ENCODE data around the gene THOC1. TPM values are rescaled to one million over a fixed set of nuclear protein-coding genes. Genes with fewer than 3 reads are reported as not detected.
A peak's percentile ranks its signal among the peaks of the same experiment; 100 is the strongest.

Gene THOC1
- polyA plus RNA-seq, 1 of the 3 experiments (the other 2 are of a cell fraction): 12.3 TPM

DNA sequence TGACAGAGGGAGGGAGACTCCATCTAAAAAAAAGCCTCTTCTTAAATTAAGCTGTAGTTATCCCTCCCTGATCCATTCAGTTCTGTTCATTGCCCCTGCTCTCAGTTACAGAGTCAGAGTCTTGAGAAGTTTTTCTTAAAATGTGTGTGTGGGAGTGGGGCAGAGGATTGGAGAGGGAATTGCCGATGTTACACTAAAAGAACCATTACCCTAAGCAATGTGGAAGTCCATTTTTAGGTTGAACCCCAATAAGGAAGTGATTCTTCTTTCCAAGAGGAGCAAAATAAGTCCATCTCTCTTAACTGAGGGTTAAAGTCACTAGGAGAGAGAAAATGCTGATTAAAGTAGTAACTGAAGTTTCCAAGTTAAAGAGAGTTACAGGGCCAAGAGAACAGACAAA is 21.2 kb upstream of the THOC1 start (continued):
- TF ChIP-seq, protein P1, sequence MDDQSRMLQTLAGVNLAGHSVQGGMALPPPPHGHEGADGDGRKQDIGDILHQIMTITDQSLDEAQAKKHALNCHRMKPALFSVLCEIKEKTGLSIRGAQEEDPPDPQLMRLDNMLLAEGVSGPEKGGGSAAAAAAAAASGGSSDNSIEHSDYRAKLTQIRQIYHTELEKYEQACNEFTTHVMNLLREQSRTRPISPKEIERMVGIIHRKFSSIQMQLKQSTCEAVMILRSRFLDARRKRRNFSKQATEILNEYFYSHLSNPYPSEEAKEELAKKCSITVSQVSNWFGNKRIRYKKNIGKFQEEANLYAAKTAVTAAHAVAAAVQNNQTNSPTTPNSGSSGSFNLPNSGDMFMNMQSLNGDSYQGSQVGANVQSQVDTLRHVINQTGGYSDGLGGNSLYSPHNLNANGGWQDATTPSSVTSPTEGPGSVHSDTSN (IDR thresholded peaks at IDR 0.05): no peak
- TF ChIP-seq, protein P2, sequence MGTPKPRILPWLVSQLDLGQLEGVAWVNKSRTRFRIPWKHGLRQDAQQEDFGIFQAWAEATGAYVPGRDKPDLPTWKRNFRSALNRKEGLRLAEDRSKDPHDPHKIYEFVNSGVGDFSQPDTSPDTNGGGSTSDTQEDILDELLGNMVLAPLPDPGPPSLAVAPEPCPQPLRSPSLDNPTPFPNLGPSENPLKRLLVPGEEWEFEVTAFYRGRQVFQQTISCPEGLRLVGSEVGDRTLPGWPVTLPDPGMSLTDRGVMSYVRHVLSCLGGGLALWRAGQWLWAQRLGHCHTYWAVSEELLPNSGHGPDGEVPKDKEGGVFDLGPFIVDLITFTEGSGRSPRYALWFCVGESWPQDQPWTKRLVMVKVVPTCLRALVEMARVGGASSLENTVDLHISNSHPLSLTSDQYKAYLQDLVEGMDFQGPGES (IDR thresholded peaks at IDR 0.05; ENCODE audit: low read depth, low read length): no peak
- TF ChIP-seq NFIC (IDR thresholded peaks at IDR 0.05; ENCODE audit: borderline replicate concordance): no peak
- no peak for TF ChIP-seq FOSL2 (IDR thresholded peaks at IDR 0.05; ENCODE audit: borderline replicate concordance, low read depth)
- TF ChIP-seq, protein P3, sequence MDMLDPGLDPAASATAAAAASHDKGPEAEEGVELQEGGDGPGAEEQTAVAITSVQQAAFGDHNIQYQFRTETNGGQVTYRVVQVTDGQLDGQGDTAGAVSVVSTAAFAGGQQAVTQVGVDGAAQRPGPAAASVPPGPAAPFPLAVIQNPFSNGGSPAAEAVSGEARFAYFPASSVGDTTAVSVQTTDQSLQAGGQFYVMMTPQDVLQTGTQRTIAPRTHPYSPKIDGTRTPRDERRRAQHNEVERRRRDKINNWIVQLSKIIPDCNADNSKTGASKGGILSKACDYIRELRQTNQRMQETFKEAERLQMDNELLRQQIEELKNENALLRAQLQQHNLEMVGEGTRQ (IDR thresholded peaks at IDR 0.05; ENCODE audit: borderline replicate concordance, low read depth, low read length): no peak
- TF ChIP-seq CHD2 (IDR thresholded peaks at IDR 0.05; ENCODE audit: low read length, partially characterized antibody): no peak
- no peak for TF ChIP-seq EZH2phosphoT487 (IDR thresholded peaks at IDR 0.05; ENCODE audit: borderline replicate concordance, low read depth)
- TF ChIP-seq RCOR1 (IDR thresholded peaks at IDR 0.05; ENCODE audit: low read length): no peak
- TF ChIP-seq MXI1 (IDR thresholded peaks at IDR 0.05; ENCODE audit: low read depth, low read length): no peak

GRCh38 chr18:286515-287310 is 18.9 kb upstream of the THOC1 start:
- H3F3A ChIP-seq (replicated peaks; ENCODE audit: insufficient read depth): no peaks in the 10 kb centered on the region
- CTCF ChIA-PET: interaction anchor here (0.6 to 1.7 kb wide), 8 partner anchors 10 to 341 kb away, joined by 3 to 24 read pairs (median 4); no protein-coding TSS in a partner anchor
- TF ChIP-seq ELF1 (IDR thresholded peaks at IDR 0.05) (no peak), REST (IDR thresholded peaks at IDR 0.05; ENCODE audit: low read depth, low read length) (no peak), SIN3A (IDR thresholded peaks at IDR 0.05; ENCODE audit: borderline replicate concordance, low read depth, low read length) (no peak), MEF2A (IDR thresholded peaks at IDR 0.05; ENCODE audit: borderline replicate concordance, low read depth) (no peak), TAF1 (IDR thresholded peaks at IDR 0.05; ENCODE audit: borderline replicate concordance, low read depth, low read length) (no peak), RAD21 (IDR thresholded peaks at IDR 0.05; ENCODE audit: low read length) (peak; percentile 89), EZH2phosphoT487 (IDR thresholded peaks at IDR 0.05; ENCODE audit: borderline replicate concordance, low read depth) (no peak), RXRA (IDR thresholded peaks at IDR 0.05; ENCODE audit: borderline replicate concordance, low read depth) (no peak), RFX5 (IDR thresholded peaks at IDR 0.05; ENCODE audit: low read length) (no peak), SMC3 (IDR thresholded peaks at IDR 0.05; ENCODE audit: low read depth, low read length) (peak; percentile 94), FOSL2 (IDR thresholded peaks at IDR 0.05; ENCODE audit: borderline replicate concordance, low read depth) (no peak)
- TF ChIP-seq, protein P4, sequence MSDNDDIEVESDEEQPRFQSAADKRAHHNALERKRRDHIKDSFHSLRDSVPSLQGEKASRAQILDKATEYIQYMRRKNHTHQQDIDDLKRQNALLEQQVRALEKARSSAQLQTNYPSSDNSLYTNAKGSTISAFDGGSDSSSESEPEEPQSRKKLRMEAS (IDR thresholded peaks at IDR 0.05; ENCODE audit: low read depth): no peak
- TF ChIP-seq, protein P2 (IDR thresholded peaks at IDR 0.05; ENCODE audit: low read depth, low read length): no peak

More at GRCh38 chr18:286515-287310, 18.9 kb upstream of the THOC1 start:
- Histone ChIP-seq H3K27me3 (ENCODE audit: insufficient read depth) (no peaks in the 10 kb centered on the region; the same call in 1 of the 2 replicates), H3K9me2 (no peaks in the 10 kb centered on the region), H3K9ac (no peak overlapping the region), H3K4me1 (ENCODE audit: control insufficient read depth in 1 of 2, insufficient read depth in 2 of 2, low read depth in 1 of 2, low read length in 1 of 2) (no peaks in the 10 kb centered on the region; a peak in 1 of 4 replicates), H3K9me3 (no peaks in the 10 kb centered on the region), H3K79me2 (ENCODE audit: insufficient read depth) (no peaks in the 10 kb centered on the region), H3K4me2 (no peak overlapping the region), H4K20me1 (ENCODE audit: insufficient read depth) (no peaks in the 10 kb centered on the region), H3K36me3 (replicated peaks in 1 of 2; ENCODE audit: control insufficient read depth in 1 of 2, insufficient read depth in 2 of 2, low read length in 1 of 2) (no peaks in the 10 kb centered on the region), H2AFZ (ENCODE audit: low read depth) (no peak overlapping the region), H3K4me3 (ENCODE audit: low read depth in 2 of 2, low read length in 1 of 2) (no peak overlapping the region), H3K27ac (ENCODE audit: low read depth in 2 of 2, low read length in 1 of 2) (no peak overlapping the region)
- WGBS (ENCODE audit: low lambda C conversion rate): 39% methylated on average over 8 of the region's 8 CpGs
- POLR2A ChIA-PET: no interaction called here
- peak; percentile 21 for DNase-seq
